Measurements from ENCODE around the gene KCNB1. TPM values are rescaled to one million over a fixed set of nuclear protein-coding genes. Genes with fewer than 3 reads are reported as not detected.
A peak's percentile ranks its signal among the peaks of the same experiment; 100 is the strongest.

KCNB1 gene
- total RNA-seq, 1 donor from 2014 or later: not detected

DNA sequence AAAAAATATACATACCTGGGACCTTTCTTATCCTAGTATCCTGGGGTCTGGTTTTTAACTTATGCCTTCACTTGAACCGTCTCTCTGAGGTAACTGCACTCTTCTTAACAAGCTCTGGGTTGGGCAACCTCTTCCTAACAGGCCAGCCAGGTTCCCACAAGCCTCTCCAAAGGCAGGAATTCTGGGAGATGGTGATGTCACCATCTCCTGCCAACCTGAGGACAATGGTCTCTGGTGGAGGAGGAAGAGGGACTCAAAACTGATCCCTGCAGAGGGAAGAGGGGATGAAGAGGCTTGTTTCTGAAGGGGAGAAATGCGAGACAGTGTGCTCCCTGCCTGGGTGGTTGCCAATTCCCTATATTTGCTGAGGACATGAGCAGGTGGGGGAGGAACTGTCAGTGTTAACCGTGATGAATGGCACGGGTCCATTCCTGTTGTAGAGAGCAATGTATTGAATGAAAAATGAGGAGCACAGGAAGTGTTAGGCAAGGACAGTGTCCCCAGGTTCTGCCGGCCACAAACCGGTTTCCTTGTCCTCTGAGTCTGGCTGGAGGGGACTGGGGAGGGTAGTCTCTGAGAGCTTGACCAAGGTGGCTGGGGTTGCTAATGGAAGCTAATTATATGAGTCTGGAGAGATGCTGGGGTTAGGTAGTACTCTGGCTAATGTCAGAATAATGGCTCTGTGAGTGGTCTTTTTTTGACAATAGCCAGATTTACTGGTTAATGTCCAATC lies 95.5 kb downstream of the KCNB1 start:
- H3K27me3 ChIP-seq (ENCODE audit: control insufficient read depth, insufficient read depth, low read length): no peaks in the 10 kb centered on the region
- DNase-seq (ENCODE audit: low read depth) (peak; percentile 53), FAIRE-seq (no peak)
- H3K4me3 ChIP-seq (ENCODE audit: low read depth, low read length): no peak overlapping the region
- TF ChIP-seq CTCF (IDR thresholded peaks at IDR 0.05; ENCODE audit: insufficient read depth, low read length, severe bottlenecking): no peak
- no peaks in the 10 kb centered on the region for H3K36me3 ChIP-seq (ENCODE audit: control insufficient read depth, insufficient read depth, low read length)

DNA sequence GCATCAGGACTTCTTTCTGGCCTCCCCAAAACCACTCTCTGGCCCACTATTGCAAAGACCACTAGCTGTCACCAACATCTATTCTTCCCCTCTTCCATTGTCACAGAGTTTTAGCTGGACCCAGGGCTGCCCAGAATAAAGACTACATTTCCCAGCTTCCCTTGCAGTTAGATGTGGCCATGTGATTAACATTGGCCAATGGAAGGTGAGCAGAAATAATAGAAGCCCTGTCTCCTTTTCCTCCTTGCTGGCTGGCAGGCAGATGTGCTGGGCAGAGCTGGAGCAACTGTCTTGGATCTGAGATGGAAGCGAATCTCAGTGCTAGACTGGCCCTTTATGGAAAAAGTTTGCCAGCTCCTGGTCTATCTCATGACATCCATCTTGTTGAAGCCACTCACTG lies 97.0 kb downstream of the KCNB1 start:
- H3K4me3 ChIP-seq (ENCODE audit: low read depth, low read length): no peak overlapping the region
- DNase-seq (ENCODE audit: low read depth): peak; percentile 37
- TF ChIP-seq CTCF (IDR thresholded peaks at IDR 0.05; ENCODE audit: insufficient read depth, low read length, severe bottlenecking): no peak
- FAIRE-seq: no peak
- H3K36me3 ChIP-seq (ENCODE audit: control insufficient read depth, insufficient read depth, low read length): no peaks in the 10 kb centered on the region
- H3K27me3 ChIP-seq (ENCODE audit: control insufficient read depth, insufficient read depth, low read length): no peaks in the 10 kb centered on the region

GRCh38 chr20:49384437-49385434 lies 97.7 kb downstream of the KCNB1 start:
- no peak for DNase-seq (ENCODE audit: low read depth)
- FAIRE-seq: no peak
- no peaks in the 10 kb centered on the region for H3K36me3 ChIP-seq (ENCODE audit: control insufficient read depth, insufficient read depth, low read length)
- H3K4me3 ChIP-seq (ENCODE audit: low read depth, low read length): no peak overlapping the region
- no peaks in the 10 kb centered on the region for H3K27me3 ChIP-seq (ENCODE audit: control insufficient read depth, insufficient read depth, low read length)
- peak; percentile 62 for TF ChIP-seq CTCF (IDR thresholded peaks at IDR 0.05; ENCODE audit: insufficient read depth, low read length, severe bottlenecking)

GRCh38 chr20:49381558-49382493 lies 100.6 kb downstream of the KCNB1 start:
- DNase-seq (ENCODE audit: low read depth) (peak; percentile 83), FAIRE-seq (no peak)
- no peak for TF ChIP-seq CTCF (IDR thresholded peaks at IDR 0.05; ENCODE audit: insufficient read depth, low read length, severe bottlenecking)
- Histone ChIP-seq H3K4me3 (ENCODE audit: low read depth, low read length) (no peak overlapping the region), H3K27me3 (ENCODE audit: control insufficient read depth, insufficient read depth, low read length) (no peaks in the 10 kb centered on the region), H3K36me3 (ENCODE audit: control insufficient read depth, insufficient read depth, low read length) (no peaks in the 10 kb centered on the region)

- FAIRE-seq: no peak
- H3K36me3 ChIP-seq (ENCODE audit: control insufficient read depth, insufficient read depth, low read length): no peaks in the 10 kb centered on the region
- TF ChIP-seq CTCF (IDR thresholded peaks at IDR 0.05; ENCODE audit: insufficient read depth, low read length, severe bottlenecking): no peak
- H3K4me3 ChIP-seq (ENCODE audit: low read depth, low read length): no peak overlapping the region
- no peak for DNase-seq (ENCODE audit: low read depth)
- no peaks in the 10 kb centered on the region for H3K27me3 ChIP-seq (ENCODE audit: control insufficient read depth, insufficient read depth, low read length)
These were observed 102.1 kb downstream of the KCNB1 start for GRCh38 chr20:49380337-49380780.

Measured in bronchial epithelial cell (primary cell).